NCI-H2029 (cell line): ENCODE measurements around the gene FAM168A.
"Not testable (repeated sequence)": the region's sequence is repeated elsewhere in the genome, so short reads cannot be mapped to it uniquely, and the experiment has no call there.

Experiments
- DNase-seq: peaks from one replicate; lab custom pipeline; 2025; lab: John Stamatoyannopoulos, UW

FAM168A gene

DNA sequence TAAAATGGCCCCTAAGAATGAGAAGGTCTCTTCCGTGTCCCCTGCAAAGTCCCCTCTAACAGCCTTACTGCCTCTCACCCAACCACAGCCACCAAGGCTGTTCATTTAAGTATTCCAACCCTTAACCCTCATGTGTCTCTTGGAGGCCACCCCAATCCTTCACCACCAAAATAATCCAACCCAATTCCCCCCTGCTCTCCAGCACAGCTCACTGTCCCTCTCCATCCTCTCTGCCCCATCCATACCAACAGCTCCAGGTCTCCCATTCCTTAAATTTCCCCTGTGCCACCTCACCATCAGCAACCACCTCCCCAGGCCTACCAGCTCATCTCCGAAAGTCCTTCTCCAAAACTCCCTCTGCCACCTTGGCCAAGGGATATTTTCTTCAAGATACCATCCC, 1.4 kb downstream of the FAM168A start:
- DNase-seq, result no peak

DNA sequence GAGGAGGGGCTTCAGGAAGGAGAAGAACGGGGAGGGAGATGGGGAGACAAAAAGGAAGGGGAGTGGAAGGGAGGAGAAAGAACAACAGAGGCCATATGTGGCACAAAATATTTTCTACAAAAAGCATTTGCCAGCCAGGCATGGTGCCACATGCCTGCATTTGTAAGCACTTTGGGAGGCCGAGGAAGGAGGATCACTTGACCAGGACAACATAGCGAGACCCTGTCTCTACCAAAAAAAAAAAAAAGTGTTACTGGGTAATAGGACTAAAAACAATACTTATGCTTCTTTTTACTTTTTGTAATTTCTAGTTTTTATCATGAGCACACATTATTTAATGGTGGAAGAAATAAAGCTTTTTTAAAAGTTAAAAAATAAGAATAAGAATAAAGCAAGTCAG, 5.3 kb downstream of the FAM168A start:
- no peak for DNase-seq

DNA sequence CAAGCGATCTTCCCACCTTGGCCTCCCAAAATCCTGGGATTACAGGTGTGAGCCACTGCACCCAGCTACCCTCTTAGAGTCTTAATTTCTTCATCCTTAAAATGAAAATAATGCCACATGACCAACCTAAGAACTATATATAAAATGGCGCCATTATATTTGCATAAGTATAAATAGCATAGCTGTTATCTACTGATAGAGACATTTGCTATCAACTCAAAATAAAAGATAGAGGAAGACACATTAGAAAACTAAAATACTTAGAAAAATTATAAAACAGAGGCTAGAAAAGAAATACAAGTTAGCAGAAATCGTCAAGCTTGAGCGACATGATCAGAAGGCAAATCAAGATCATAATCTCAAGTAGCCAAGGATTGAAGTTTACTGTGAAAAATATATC, 6.2 kb downstream of the FAM168A start:
- no peak for DNase-seq

DNA sequence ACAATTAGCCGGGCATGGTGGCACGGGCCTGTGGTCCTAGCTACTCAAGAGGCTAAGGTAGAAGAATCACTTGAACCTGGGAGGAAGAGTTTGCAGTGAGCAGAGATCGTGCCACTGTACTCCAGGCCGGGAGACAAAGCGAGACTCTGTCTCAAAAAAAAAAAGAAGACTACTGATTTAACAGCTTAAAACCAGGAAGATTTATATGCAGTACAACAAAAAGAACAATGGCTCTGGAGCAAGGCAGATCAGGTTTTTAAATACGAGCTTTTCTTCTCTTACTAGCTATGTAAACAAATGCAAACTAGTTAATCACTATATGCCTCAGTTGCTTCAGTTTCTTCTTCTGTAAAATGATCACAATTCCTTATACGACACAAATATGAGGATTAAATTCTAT, 6.9 kb downstream of the FAM168A start:
- DNase-seq, result no peak

DNA sequence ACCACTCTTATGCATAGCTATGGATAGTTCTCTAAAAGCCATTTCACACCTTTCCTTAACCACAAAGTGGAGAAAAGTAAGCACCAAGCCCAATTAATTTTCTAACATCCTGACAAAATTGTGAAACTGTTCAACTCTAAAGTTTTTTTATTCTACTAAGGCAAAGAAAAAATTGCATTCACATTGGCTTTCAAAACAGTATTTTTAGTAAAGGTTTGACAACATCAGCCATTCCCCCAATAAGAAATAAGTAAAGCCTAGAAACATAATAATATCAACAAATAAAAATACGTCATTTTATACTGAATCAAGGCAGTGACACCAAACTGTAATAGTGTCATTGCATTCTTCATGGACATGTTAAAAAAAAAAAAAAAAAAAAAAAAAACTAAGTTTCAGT, 11.1 kb downstream of the FAM168A start:
- DNase-seq, result no peak

DNA sequence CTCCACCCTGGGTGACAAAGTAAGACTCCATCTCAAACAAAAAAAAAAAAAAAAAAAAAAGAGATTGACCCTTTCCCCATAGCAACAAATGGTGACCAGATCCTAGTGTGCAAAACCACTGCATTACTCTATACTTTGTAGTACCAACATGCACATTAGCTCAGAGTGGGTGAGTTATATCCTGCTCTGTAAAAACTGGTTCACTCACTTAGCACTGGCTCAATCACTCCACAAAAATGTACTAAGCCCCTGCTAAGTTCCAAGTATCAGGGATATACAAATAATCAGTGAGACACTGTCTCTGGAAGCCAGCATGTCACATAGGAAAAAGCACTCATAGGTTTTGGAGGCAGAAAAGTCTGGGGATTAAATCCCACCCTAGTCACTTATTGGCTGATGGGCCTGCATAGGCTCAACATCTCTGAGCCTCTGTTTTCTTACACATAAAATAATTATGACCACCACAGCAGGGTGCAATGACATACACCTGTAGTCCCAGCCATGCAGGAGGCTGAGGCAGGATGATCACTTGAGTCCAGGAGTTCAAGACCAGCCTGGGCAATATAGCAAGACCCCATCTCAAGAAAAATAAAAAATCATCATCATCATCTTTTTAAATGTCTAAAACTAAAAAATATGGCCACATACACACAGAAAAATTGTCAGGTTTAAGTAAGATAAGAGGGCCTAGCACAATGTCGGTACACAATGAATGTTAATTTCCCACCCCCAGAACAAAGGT, 11.9 kb downstream of the FAM168A start:
- DNase-seq, result no peak

DNA sequence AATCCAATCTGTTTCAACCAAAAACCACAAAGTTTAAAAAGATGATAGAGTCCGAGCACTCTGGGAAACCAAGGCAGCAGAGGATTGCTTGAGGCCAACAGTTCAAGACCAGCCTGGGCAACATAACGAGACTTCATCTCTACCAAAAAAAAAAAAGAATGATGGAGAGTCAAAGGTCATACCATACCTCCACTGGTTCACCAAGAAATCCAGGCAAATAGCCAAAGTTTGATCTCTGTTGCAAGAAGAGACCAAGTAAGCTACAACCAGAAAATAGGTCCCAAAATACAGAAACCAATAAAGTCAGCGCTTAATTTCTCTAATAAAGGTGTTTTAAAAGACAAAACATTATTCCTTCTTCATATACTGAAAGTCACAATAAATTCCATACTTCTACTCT, 13.1 kb downstream of the FAM168A start:
- DNase-seq, result no peak

DNA sequence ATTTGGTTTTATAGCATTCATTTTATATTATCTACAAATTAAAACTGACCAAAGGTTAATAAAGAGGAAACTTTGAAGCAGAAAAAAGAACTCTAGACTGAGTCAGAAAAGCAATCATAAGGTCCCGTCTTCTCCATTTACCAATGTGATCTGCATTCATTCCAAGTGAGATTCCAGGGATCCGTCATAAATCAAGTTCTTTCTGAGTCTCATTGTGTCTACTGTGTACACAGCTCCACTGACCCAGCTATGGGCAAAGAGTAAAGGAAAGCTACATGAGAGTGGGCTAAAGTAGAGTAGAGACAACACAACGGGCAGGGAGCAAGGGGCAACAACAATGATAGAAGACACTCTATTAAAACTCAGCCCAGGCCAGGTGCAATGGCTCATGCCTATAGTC, 15.3 kb downstream of the FAM168A start:
- DNase-seq, result no peak

DNA sequence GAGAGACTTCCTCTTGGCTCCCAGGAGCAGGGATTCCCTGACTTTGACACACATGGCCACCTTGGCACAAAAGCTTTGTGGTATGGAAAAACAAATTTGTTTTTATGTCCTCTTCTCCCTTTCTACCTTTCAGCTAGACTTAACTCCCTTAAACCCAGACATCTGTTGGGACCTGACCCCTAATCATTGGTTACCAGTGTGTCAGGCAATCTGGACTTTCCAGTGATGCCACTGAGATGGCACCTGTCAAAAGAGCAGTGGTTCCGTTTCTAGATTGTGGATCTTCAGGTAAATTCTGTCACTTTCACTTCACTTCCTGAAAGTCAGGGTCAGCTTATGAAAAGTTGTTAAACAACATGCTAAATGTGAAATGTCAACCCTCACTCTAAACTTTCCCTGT, 17.2 kb downstream of the FAM168A start:
- not testable (repeated sequence) for DNase-seq

DNA sequence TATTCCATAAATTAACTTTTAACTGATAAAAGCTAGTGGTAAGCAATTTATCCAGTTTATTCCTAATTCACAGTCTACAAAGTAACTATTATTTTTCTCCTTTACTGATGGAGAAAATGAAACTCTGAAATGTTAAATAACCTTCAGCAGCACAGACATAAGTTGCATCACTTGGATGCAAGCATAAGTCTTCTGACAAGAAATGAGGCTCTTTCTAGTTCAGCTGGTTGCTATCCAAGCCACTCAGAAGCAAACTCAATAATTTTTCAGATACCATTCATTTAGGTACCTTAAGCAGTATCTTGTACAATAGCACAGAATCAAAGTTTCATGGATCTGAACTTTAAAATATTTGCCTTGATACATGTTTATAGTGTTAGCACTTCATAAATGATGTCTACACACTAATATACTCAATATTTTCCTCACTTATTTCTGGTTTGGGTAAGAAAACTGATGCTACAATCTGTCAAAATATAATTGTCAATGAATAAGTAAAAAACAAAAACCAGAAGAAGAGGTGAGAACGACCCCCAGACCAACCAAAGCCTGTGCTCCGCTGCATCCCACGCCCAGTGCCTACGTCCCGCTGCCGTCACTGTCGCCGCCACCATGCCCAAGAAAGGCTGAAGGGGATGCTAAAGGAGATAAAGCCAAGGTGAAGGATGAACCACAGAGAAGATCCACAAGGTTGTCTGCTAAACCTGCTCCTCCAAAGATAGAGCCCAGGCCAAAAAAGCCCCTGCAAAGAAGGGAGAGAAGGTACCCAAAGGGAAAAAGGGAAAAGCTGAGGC, 18.1 kb downstream of the FAM168A start:
- DNase-seq, result no peak

DNA sequence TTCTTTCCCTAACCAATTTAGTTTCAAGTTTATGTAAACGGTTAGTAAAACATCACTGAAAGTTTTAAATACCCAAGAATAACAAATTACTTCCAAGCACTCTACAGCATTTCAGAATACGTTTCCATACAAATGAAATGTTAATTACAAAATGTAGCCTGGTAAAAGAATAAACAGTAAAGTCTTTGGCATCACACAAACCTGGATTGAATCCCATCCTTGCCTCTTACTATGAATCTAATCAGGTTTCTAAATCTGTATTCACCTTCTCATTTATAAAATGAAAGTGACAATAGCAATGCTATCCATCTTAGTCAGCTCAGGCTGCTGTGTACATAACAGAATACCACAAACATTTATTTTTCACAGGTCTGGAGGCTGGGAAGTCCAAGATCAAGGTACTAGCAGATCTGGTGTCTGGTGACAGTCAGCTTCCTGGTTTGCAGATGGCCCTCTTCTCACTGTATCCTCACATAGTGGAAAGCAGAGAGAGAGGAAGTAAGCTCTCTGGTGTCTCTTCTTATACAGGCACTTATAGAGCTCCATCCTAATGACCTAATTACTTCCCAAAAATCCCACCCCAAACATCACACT, 19.2 kb downstream of the FAM168A start:
- DNase-seq, result peak; percentile 27

DNA sequence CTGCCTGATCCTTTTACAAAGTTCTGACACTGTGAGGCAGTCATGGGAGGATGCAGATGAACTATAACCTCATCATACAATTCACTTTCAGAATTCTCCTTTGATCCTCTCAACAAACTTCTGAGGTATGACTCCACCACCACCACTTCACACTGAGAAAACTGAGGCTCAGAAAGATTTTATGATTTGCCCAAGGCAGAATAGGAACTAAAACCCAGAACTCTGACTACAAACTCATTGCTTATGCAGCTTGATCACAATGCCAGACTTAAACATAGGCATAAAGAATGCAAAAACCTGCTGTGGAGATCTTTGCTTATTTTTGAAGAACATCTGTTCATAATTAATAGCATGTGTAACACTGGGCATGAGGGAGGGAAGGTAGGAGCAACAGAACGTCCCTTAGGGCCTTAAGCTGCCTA, 20.4 kb downstream of the FAM168A start:
- DNase-seq, result no peak

DNA sequence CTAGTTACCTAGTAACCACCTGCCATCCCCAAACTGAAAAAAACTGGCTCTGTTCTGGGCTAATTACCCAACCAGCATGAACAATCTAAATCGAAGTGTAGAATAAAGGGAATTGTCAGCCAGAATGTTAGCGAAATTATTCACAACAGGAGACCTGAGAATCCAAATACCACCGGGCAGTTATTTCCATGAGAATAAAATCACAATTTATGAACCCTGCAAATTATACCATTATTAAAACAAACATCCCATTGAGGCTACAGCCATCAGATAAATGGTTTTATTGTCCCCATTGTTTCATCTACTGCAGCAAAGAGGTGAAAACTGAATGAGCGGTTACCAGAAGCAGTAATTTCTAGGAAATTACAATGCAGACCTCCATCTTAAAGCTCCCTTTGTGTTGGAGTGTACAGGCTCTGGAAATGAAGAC, 21.7 kb downstream of the FAM168A start:
- DNase-seq, result no peak

DNA sequence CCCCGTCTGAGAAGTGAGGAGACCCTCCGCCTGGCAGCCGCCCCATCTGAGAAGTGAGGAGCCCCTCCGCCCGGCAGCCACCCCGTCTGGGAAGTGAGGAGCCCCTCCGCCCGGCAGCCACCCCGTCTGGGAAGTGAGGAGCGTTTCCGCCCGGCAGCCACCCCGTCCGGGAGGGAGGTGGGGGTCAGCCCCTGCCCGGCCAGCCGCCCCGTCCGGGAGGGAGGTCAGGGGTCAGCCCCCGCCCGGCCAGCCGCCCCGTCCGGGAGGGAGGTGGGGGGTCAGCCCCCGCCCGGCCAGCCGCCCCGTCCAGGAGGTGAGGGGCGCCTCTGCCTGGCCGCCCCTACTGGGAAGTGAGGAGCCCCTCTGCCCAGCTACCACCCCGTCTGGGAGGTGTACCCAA, 25.9 kb downstream of the FAM168A start:
- DNase-seq, result not testable (repeated sequence)

DNA sequence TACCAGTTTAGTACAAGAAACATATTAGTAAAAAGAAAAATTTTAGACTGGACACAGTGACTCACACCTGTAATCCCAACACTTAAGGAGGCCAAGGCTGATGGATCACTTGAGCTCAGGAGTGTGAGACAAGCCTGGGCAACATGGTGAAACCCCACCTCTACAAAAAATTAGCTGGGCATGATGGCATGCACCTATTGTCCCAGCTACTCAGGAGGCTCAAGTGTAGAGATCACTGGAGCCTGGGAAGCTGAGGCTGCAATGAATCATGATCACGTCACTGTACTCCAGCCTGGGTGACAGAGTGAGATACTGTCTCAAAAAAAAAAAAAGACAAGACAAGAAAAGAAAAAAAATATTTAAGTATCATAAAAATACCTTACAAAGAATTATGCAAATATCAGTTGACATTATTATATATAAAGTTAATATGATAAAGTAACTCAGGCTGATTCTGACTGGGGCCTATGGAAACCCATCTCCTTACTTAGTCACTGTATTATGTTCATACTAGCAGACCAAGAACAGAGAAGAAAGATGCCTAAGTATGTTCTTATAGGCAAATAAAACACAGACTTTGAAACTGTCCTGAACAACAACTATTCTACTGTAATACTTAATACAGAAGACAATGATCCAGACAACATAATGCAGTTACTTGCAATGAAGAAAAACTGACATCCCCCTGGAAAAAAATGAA, 27.3 kb downstream of the FAM168A start:
- peak; percentile 40 for DNase-seq

DNA sequence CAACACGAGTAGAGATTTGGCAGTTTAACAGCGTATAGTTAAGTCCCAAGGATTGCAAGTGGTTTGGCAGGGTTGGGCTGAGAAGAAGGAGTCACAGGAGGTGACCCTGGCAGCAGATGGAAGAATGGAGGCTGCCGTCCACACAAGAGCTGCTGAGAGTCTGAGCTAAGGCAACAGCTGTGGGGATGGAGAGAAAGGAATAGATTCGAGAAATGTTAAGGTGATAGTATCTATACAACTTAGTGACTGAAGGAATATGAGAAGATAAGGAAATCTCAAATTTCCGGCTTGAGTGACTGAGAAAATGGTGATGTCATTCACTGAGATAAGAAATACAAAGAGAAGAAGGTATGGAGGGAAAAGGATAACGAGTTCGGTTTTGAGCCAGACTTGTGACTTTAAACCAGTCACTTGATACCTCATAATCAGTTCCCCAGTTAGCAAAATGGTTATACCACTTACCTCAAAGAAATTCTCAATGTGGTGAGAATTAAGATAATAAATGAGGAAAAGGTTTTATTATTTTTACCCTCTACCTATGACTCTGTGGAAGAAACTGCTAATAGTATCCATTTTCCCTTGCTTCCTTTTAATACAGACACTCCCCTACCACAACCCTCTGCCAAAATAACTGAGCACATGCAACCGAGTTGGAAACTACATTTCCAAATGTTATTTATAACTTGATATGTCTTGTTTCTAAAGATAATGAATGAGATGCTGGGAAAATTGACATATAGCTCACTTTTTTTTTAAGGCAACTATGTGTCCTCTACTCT, 30.7 kb downstream of the FAM168A start:
- peak; percentile 7 for DNase-seq

DNA sequence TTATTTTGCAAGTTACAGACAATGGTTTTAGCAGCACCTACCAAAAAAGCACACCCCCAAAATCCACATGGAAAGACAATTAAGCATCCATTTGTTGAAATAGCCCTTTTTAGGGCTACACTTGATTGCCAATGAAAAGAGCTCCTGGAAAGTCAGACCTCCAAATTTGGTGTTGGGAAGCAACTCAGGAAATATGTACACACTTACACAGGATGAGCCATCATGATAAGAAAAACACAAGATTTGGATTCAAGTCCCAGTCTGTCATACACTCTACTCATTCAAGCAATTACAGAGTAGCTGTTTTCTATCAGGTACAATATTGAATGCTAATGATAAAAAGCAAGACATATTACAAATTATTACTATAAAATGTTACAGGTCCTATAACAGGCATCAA, 31.5 kb downstream of the FAM168A start:
- DNase-seq, result no peak

DNA sequence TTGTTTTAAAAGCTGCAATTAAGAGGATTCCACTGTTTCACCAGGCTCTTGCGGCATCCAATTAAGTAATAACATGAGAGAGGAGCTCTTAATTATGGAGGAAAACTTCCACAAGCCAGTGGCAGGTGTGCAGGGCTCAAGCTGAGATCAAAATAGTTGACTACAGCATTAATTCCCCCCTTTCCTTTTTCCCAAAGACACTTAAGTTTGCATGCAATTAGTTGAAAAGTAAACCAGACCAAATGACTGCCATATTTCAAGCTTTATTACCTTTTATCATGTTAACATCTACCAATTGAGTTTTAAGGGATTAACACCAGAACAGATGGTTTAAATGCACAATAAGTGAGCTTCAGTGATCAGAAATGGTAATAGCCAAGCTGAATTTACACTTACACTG, 32.1 kb downstream of the FAM168A start:
- DNase-seq, result no peak

DNA sequence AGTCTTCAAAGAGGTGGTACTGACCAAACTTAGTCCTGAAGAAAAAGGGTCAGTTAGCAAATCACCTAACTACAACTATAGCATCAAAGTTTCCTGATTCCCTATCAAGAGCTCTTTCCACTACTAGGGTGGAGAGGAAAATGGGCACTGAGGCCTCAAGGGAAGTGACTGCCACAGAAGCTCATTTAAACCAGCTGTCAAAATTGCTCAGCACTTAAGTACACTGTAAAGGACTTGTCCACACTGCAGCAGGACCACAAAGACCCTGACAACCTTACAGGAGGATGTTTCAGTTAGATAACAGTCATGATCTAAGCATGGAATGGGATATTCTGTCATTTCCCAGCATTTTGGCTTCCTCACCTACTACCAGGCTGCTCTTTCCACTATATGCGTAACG, 33.0 kb downstream of the FAM168A start:
- no peak for DNase-seq

DNA sequence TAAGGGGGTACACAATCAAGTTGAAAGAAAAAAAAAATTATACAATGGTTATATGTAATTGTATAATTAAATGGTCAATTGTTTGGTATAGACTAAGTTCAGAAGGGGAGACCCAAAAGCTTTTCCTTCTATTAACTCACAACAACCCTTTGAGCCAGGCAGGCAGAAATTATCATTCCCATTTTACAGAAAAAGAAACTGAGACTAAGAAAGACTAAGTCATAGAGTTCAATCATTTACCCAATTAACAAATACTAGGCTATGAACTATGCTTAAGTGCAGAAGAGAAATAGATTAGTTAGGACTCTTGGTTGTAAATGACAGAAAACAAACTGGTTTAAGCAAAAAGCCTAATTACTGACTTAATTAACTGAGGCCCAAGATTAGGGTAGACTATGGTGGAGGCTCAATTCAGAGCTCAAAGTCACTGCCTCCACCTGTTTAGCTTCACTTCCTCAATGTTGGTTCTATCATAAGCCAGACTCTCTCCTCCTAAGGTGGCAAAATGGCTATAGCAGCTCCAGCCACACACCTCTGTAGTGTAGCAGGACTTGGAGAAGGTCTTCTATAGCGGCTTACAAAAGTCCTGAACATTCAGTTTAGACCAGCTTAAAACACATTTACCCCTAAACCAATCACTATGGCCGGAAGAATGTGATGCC, 34.2 kb downstream of the FAM168A start:
- no peak for DNase-seq

DNA sequence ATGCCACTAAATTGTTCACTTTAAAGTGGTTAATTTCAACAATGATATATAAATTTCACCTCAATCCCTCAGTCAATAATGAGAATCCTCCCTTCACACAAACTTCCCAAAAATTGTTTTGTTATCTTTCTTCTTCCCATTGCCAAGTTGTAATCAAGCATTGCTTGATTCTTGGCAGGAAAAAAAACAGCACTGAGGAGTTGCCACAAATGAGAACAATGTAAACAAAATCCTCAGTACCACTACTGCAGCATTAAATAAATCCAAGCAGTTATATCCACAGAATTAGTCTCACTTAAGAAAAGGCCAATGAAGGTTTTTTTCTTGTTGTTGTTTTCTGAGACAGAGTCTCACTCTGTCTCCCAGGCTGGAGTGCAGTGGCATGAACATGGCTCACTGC, 38.2 kb downstream of the FAM168A start:
- no peak for DNase-seq
